Lung (tissue), 12 donors: Measurements from ENCODE around the gene PRKG1. TPM values are rescaled to one million over a fixed set of nuclear protein-coding genes. Genes with fewer than 3 reads are reported as not detected.

Experiments
- ATAC-seq: fragments of 200-7000 bp; cut with Tn5 transposase; one replicate; pipeline ENCODE4 v1.9.1; 2020; ENCODE audit warnings: moderate number of reproducible peaks; ENCODE audit not compliant: insufficient read depth, low FRiP score
- DNase-seq, 3 donors: peaks; one replicate each; pipeline ENCODE4 v3.0.0-alpha.2; 2013 to 2017
- H3K27ac ChIP-seq, 2 donors: one replicate each; pipeline ENCODE4 v1.5.1; 2013; ENCODE audit warnings: mild to moderate bottlenecking in 2 of 2, moderate library complexity in 2 of 2, control low read depth in 1 of 2, inconsistent platforms in 1 of 2, low read depth in 1 of 2, low read length in 1 of 2
- H3K27me3 ChIP-seq, 3 donors: one replicate each; pipeline ENCODE4 v1.5.1; 2013; ENCODE audit warnings: low read length in 2 of 3; ENCODE audit not compliant: control insufficient read depth in 3 of 3, insufficient read depth in 3 of 3
- H3K36me3 ChIP-seq, 4 donors: one replicate each; pipeline ENCODE4 v1.5.1; 2013; ENCODE audit warnings: low read length in 4 of 4, mild to moderate bottlenecking in 1 of 4, moderate library complexity in 1 of 4; ENCODE audit not compliant: control insufficient read depth in 4 of 4, insufficient read depth in 4 of 4
- H3K4me1 ChIP-seq, 5 donors: one replicate each; pipeline ENCODE4 v1.5.1; 2013; ENCODE audit warnings: low read length in 5 of 5, mild to moderate bottlenecking in 2 of 5, moderate library complexity in 1 of 5; ENCODE audit not compliant: control insufficient read depth in 5 of 5, insufficient read depth in 5 of 5
- H3K4me3 ChIP-seq: one replicate; pipeline ENCODE4 v1.5.1; 2013; ENCODE audit warnings: mild to moderate bottlenecking, control low read depth, moderate library complexity
- H3K9ac ChIP-seq, 2 donors: one replicate each; pipeline ENCODE4 v1.5.1; 2013; ENCODE audit warnings: low read length in 2 of 2, control low read depth in 1 of 2; ENCODE audit not compliant: insufficient read depth in 1 of 2
- H3K9me3 ChIP-seq, 4 donors: one replicate each; pipeline ENCODE4 v1.5.1; 2013; ENCODE audit warnings: low read length in 3 of 4, mild to moderate bottlenecking in 1 of 4, moderate library complexity in 1 of 4; ENCODE audit not compliant: control insufficient read depth in 4 of 4, insufficient read depth in 3 of 4
- WGBS, 2 donors: extraction: QIAGEN DNeasy Blood & Tissue Kit; methylation state at CpG; one replicate each; pipeline ENCODE4 v1.1.7; 2013; 5-methylcytosine and 5-hydroxymethylcytosine counted together
- polyA plus RNA-seq, 2 donors: library from polyadenylated mRNA; stranded (reverse); fragments of 200-250 nt; gene quantifications; one replicate each; pipeline ENCODE4 v1.2.1, GENCODE V29; 2013
- total RNA-seq, 2 donors: library from RNA; depleted of rRNA in 1 of 2; stranded (reverse); fragments of >200 nt in 1 of 2; gene quantifications; one replicate each; pipeline ENCODE4 v1.2.1, GENCODE V29; 2014 to 2021
- TF ChIP-seq, protein P1 (sequence below): IDR thresholded peaks from 2 replicates; pipeline ENCODE4 v1.5.1; 2012; ENCODE audit warnings: mild to moderate bottlenecking; ENCODE audit errors: control extremely low read depth, extremely low read depth
- donor health status: control.
- donor health status: control.
- donor health status: Bipolar disorder and iron deficiency.
- donor health status: healthy.
- donor health status: DM: yes; HTN: yes; CAD: no.

Gene PRKG1
- total and polyA plus RNA-seq, 4 donors, result 2.1 to 50.8 (median 15.1) TPM

DNA sequence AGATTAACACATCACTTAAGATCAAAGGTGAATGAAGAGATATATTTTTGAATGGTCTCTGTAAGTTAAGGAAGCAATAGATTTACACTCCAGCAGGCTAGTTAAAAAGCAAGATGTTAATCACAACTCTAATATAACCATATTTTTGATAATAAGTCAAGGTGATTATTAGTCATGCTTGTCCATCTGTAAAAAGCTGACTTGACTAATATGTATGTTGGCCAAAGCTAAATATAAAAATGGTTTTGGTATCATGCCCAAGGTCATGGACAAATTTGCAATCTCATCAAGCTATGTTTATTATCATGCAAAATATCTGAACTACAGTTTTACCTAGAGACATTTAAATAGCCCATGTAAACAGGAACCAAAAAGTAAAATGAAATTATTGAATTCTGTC is 727.7 kb downstream of the PRKG1 start:
- Histone ChIP-seq H3K27ac (no peak overlapping the region), H3K36me3 (peaks cover 0 to 4% (median 1%) of the 10 kb centered on the region in 4 donors), H3K4me1 (no peaks in the 10 kb centered on the region), H3K9me3 (no peaks in the 10 kb centered on the region), H3K4me3 (no peak overlapping the region), H3K27me3 (no peaks in the 10 kb centered on the region), H3K9ac (no peak overlapping the region)
- TF ChIP-seq, protein P1, sequence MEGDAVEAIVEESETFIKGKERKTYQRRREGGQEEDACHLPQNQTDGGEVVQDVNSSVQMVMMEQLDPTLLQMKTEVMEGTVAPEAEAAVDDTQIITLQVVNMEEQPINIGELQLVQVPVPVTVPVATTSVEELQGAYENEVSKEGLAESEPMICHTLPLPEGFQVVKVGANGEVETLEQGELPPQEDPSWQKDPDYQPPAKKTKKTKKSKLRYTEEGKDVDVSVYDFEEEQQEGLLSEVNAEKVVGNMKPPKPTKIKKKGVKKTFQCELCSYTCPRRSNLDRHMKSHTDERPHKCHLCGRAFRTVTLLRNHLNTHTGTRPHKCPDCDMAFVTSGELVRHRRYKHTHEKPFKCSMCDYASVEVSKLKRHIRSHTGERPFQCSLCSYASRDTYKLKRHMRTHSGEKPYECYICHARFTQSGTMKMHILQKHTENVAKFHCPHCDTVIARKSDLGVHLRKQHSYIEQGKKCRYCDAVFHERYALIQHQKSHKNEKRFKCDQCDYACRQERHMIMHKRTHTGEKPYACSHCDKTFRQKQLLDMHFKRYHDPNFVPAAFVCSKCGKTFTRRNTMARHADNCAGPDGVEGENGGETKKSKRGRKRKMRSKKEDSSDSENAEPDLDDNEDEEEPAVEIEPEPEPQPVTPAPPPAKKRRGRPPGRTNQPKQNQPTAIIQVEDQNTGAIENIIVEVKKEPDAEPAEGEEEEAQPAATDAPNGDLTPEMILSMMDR, result no peak
- no peak for DNase-seq
- ATAC-seq, result no peak

- Histone ChIP-seq H3K4me3 (no peak overlapping the region), H3K9me3 (no peaks in the 10 kb centered on the region), H3K36me3 (peaks cover 0 to 4% (median 1%) of the 10 kb centered on the region in 4 donors), H3K9ac (no peak overlapping the region), H3K4me1 (no peaks in the 10 kb centered on the region), H3K27me3 (no peaks in the 10 kb centered on the region), H3K27ac (no peak overlapping the region)
- DNase-seq (no peak), ATAC-seq (no peak)
- TF ChIP-seq, protein P1, result no peak
- 85 to 88% methylated on average over 3 of the region's 3 CpGs for WGBS, 2 donors
Observed at GRCh38 chr10:51804866-51805265, 730.6 kb downstream of the PRKG1 start.

GRCh38 chr10:51806079-51806835 is 732.0 kb downstream of the PRKG1 start:
- Histone ChIP-seq H3K4me1 (no peaks in the 10 kb centered on the region), H3K9ac (no peak overlapping the region), H3K27ac (no peak overlapping the region), H3K9me3 (no peaks in the 10 kb centered on the region), H3K27me3 (no peaks in the 10 kb centered on the region), H3K36me3 (peaks cover 0 to 4% (median 1%) of the 10 kb centered on the region in 4 donors), H3K4me3 (no peak overlapping the region)
- ATAC-seq (no peak), DNase-seq (no peak)
- TF ChIP-seq, protein P1, result no peak
- 77 to 90% methylated on average over 5 of the region's 5 CpGs for WGBS, 2 donors
